ENCODE results near the gene SLC25A10. TPM values are rescaled to one million over a fixed set of nuclear protein-coding genes. Genes with fewer than 3 reads are reported as not detected.

SLC25A10 gene
- total RNA-seq, 1 donor from 2014 or later: 7.1 TPM

Small RNA genes within 50 kb of the gene (small RNA-seq; reads per million reads assigned to genes)
- gene MIR6786 (ENCODE audit: low replicate concordance): not detected

Other genes with a start within 250 kb of the SLC25A10 start
- 2,123 TPM for gene ACTG1, start 199.5 kb upstream of the SLC25A10 start, total RNA-seq
- 0.99 TPM for gene FSCN2, start 183.9 kb upstream of the SLC25A10 start, total RNA-seq
- 12.4 TPM for gene FAAP100, start 159.9 kb upstream of the SLC25A10 start, total RNA-seq
- gene NPLOC4, start 75.2 kb upstream of the SLC25A10 start, total RNA-seq: 35.4 TPM
- 1.2 TPM for gene TSPAN10, start 75.1 kb upstream of the SLC25A10 start, total RNA-seq
- gene PDE6G, start 55.7 kb upstream of the SLC25A10 start, total RNA-seq: 0.49 TPM
- gene OXLD1, start 45.7 kb upstream of the SLC25A10 start, total RNA-seq: 8.5 TPM
- gene CCDC137, start 45.5 kb upstream of the SLC25A10 start, total RNA-seq: 5.9 TPM
- 32.1 TPM for gene ARL16, start 28.5 kb upstream of the SLC25A10 start, total RNA-seq
- gene HGS, start 28.3 kb upstream of the SLC25A10 start, total RNA-seq: 36.6 TPM
- 9.2 TPM for gene MRPL12, start 8.9 kb upstream of the SLC25A10 start, total RNA-seq
- not detected for gene GCGR, start 91.9 kb downstream of the SLC25A10 start, total RNA-seq
- gene MCRIP1, start 121.0 kb downstream of the SLC25A10 start, total RNA-seq: 35.6 TPM
- 10.0 TPM for gene PPP1R27, start 122.8 kb downstream of the SLC25A10 start, total RNA-seq
- 208 TPM for gene P4HB, start 148.3 kb downstream of the SLC25A10 start, total RNA-seq
- gene ARHGDIA, start 159.1 kb downstream of the SLC25A10 start, total RNA-seq: 51.6 TPM
- 67.6 TPM for gene ALYREF, start 179.3 kb downstream of the SLC25A10 start, total RNA-seq
- gene ANAPC11, start 179.4 kb downstream of the SLC25A10 start, total RNA-seq: 60.1 TPM
- gene NPB, start 190.0 kb downstream of the SLC25A10 start, total RNA-seq: 0.59 TPM
- 18.6 TPM for gene PCYT2, start 199.1 kb downstream of the SLC25A10 start, total RNA-seq
- gene SIRT7, start 205.9 kb downstream of the SLC25A10 start, total RNA-seq: 12.6 TPM
- gene MAFG, start 215.5 kb downstream of the SLC25A10 start, total RNA-seq: 8.1 TPM
- 49.4 TPM for gene PYCR1, start 225.0 kb downstream of the SLC25A10 start, total RNA-seq
- 3.2 TPM for gene MYADML2, start 234.9 kb downstream of the SLC25A10 start, total RNA-seq
- 1.7 TPM for gene NOTUM, start 248.9 kb downstream of the SLC25A10 start, total RNA-seq